Heart right ventricle (tissue), 16 donors: ENCODE results near the gene MIB2. TPM values are rescaled to one million over a fixed set of nuclear protein-coding genes. Genes with fewer than 3 reads are reported as not detected.

Experiments
- ATAC-seq, 8 donors: fragments of 200-7000 bp; cut with Tn5 transposase; one replicate each; pipeline ENCODE4 v1.9.1; 2020; ENCODE audit warnings: mild to moderate bottlenecking in 8 of 8, moderate library complexity in 8 of 8, moderate number of reproducible peaks in 1 of 8
- DNase-seq, 2 donors: peaks; one replicate each; pipeline ENCODE4 v3.0.0-alpha.2; 2020
- H3K27ac ChIP-seq, 10 donors: fragments of 200-600 bp; sonication (generic) in 2 of 10; one replicate each; pipeline versions ENCODE4 v1.5.0 to v1.8.0; 2020 to 2022; ENCODE audit warnings: mild to moderate bottlenecking in 3 of 10
- H3K27me3 ChIP-seq, 7 donors: fragments of 200-600 bp; one replicate each; pipeline ENCODE4 v1.8.0; 2021 to 2022; ENCODE audit warnings: mild to moderate bottlenecking in 2 of 7
- H3K36me3 ChIP-seq, 9 donors: fragments of 200-600 bp; sonication (generic) in 1 of 9; one replicate each; pipeline versions ENCODE4 v1.5.0 to v1.8.0; 2020 to 2022; ENCODE audit warnings: mild to moderate bottlenecking in 2 of 9
- H3K4me1 ChIP-seq, 9 donors: fragments of 200-600 bp; sonication (generic) in 1 of 9; one replicate each; pipeline versions ENCODE4 v1.5.0 to v1.8.0; 2020 to 2022; ENCODE audit warnings: mild to moderate bottlenecking in 4 of 9
- H3K4me3 ChIP-seq, 10 donors: fragments of 200-600 bp; sonication (generic) in 2 of 10; one replicate each; pipeline versions ENCODE4 v1.5.0 to v1.8.0; 2020 to 2022; ENCODE audit warnings: mild to moderate bottlenecking in 7 of 10, moderate library complexity in 2 of 10
- H3K9me3 ChIP-seq, 11 donors: fragments of 200-600 bp in 10 of 11; sonication (generic) in 2 of 11; one replicate each; pipeline versions ENCODE4 v1.5.0 to v1.8.0; 2013 to 2022; ENCODE audit warnings: mild to moderate bottlenecking in 2 of 11, control low read depth in 1 of 11, moderate library complexity in 1 of 11
- CTCF ChIP-seq, 9 donors: fragments of 200-600 bp; sonication (generic) in 2 of 9; IDR thresholded peaks; one replicate each; pipeline versions ENCODE4 v1.5.0 to v1.8.0; 2021 to 2022; ENCODE audit warnings: antibody characterized with exemption in 9 of 9, mild to moderate bottlenecking in 5 of 9, moderate library complexity in 1 of 9
- WGBS, 2 donors: extraction: QIAGEN DNeasy Blood & Tissue Kit; methylation state at CpG; one replicate each; pipeline ENCODE4 v1.1.7; 2013; ENCODE audit warnings: inconsistent platforms in 1 of 2; 5-methylcytosine and 5-hydroxymethylcytosine counted together
- intact Hi-C, 10 donors: fragments of 100-400 bp; cut with DNase I; formaldehyde crosslinking; loops; one replicate each; pipeline versions ENCODE4 v1.11.1 to v1.14.2; 2022
- polyA plus RNA-seq, 2 donors: library from polyadenylated mRNA; stranded (reverse); fragments of 200-250 nt; gene quantifications; one replicate each; pipeline ENCODE4 v1.2.3, GENCODE V29; 2013
- total RNA-seq, 10 donors: library from RNA; stranded (reverse); fragmentation: NEBNext Ultra II Directional in 3 of 10; extraction: Animal tissue kit (Norgen Biotek cat#: 25700) in 3 of 10; gene quantifications; one replicate each; pipeline versions ENCODE4 v1.2.1 to v1.2.4, GENCODE V29; 2021 to 2023
- donor health status: Arrhythmogenic right ventricular cardiomyopathy.
- donor health status: ischemic (EF 13 %, LVEDD 7.1; RV severe dilation, severe dysfunction).
- donor health status: healthy with polysubstance abuse.
- donor health status: DM: no; HTN: yes; CAD: no.
- donor health status: DM: no; HTN: no; CAD: no.
- donor health status: ischemic (EF 25% LVEDD 6.9; RV normal size, moderate dysfunction).
- donor health status: ischemic (EF 25% LVEDD 5.7; RV mildly dilated, moderate dysfunction).
- donor health status: healthy.
- donor health status: DM: yes; HTN: yes; CAD: no.
- donor health status: Ischemic cardiomyopathy.
- donor health status: ischemic (EF 35%, LVEDD 5.7; RV mildly dilated, moderate dysfunction).
- donor health status: nonischemic (EF 11% LVEDD 7.7; RV severe dilation, severe dysfunction).
- donor health status: DM: yes; HTN: yes; CAD: no.
- donor health status: PGD.
- donor health status: ischemic (EF 29% LVEDD 5.4; RV normal size, mild dysfunction).
- donor health status: nonischemic (EF 23%, LVEDD 6.1; RV moderate dilation, normal function).

Gene MIB2
- total and polyA plus RNA-seq, 12 donors = 53.6 to 248 (median 74.7) TPM

- DNase-seq (no peak), ATAC-seq (peak in 3 of 8 donors; percentile 0 to 4 (median 1))
- no peaks in the 10 kb centered on the region for H3K9me3 ChIP-seq
- WGBS, 2 donors = 26 to 67% methylated on average over 23 to 28 of the region's 28 CpGs
- peak overlapping the region in 8 of 10 donors; percentile 44 to 83 (median 68) for H3K27ac ChIP-seq
- H3K27me3 ChIP-seq = peaks cover 0 to 21% (median 2%) of the 10 kb centered on the region in 7 donors
- H3K4me3 ChIP-seq = peak overlapping the region in 7 of 10 donors; percentile 10 to 41 (median 18)
- peaks cover 4 to 39% (median 13%) of the 10 kb centered on the region in 9 donors for H3K4me1 ChIP-seq
- intact Hi-C loops = no loop called here
- H3K36me3 ChIP-seq = peaks cover 0 to 41% (median 8%) of the 10 kb centered on the region in 9 donors
- no peak for TF ChIP-seq CTCF (IDR thresholded peaks at IDR 0.05)
These were observed 10.1 kb downstream of the MIB2 start for GRCh38 chr1:1625404-1625775.

GRCh38 chr1:1625824-1626206 is 10.5 kb downstream of the MIB2 start:
- Histone ChIP-seq H3K36me3 (peaks cover 0 to 41% (median 8%) of the 10 kb centered on the region in 9 donors), H3K9me3 (no peaks in the 10 kb centered on the region), H3K27me3 (peaks cover 0 to 26% (median 6%) of the 10 kb centered on the region in 7 donors), H3K4me3 (peak overlapping the region in 6 of 10 donors; percentile 10 to 41 (median 26)), H3K27ac (peak overlapping the region in 8 of 10 donors; percentile 44 to 83 (median 68)), H3K4me1 (peaks cover 4 to 38% (median 9%) of the 10 kb centered on the region in 9 donors)
- DNase-seq = no peak
- intact Hi-C loops = no loop called here
- 80 to 91% methylated on average over 8 of the region's 8 CpGs for WGBS, 2 donors
- ATAC-seq = peak in 2 of 8 donors; percentile 1 to 8
- TF ChIP-seq CTCF (IDR thresholded peaks at IDR 0.05) = no peak

GRCh38 chr1:1626207-1627141 is 11.2 kb downstream of the MIB2 start:
- Histone ChIP-seq H3K27me3 (peaks cover 0 to 32% (median 9%) of the 10 kb centered on the region in 7 donors), H3K27ac (peak overlapping the region in 5 of 10 donors; percentile 39 to 83 (median 68)), H3K4me1 (peaks cover 2 to 38% (median 7%) of the 10 kb centered on the region in 9 donors), H3K36me3 (peaks cover 0 to 41% (median 8%) of the 10 kb centered on the region in 9 donors), H3K9me3 (no peaks in the 10 kb centered on the region), H3K4me3 (no peak overlapping the region)
- no peak for TF ChIP-seq CTCF (IDR thresholded peaks at IDR 0.05)
- intact Hi-C loops = no loop called here
- DNase-seq = no peak
- no peak for ATAC-seq
- WGBS, 2 donors = 93 to 96% methylated on average over 42 to 48 of the region's 48 CpGs

GRCh38 chr1:1627261-1627828 is 12.0 kb downstream of the MIB2 start:
- H3K4me3 ChIP-seq = no peak overlapping the region
- 81 to 82% methylated on average over 37 of the region's 37 CpGs for WGBS, 2 donors
- H3K36me3 ChIP-seq = peaks cover 0 to 41% (median 8%) of the 10 kb centered on the region in 9 donors
- no peak for TF ChIP-seq CTCF (IDR thresholded peaks at IDR 0.05)
- DNase-seq = no peak
- intact Hi-C loops = no loop called here
- peaks cover 0 to 41% (median 15%) of the 10 kb centered on the region in 7 donors for H3K27me3 ChIP-seq
- no peak overlapping the region for H3K27ac ChIP-seq
- H3K4me1 ChIP-seq = peaks cover 0 to 41% (median 11%) of the 10 kb centered on the region in 9 donors
- ATAC-seq = no peak
- no peaks in the 10 kb centered on the region for H3K9me3 ChIP-seq
